Astrocyte (in vitro differentiated cells and primary cell): ENCODE results near the gene CLEC6A.

Experiments
- EZH2 ChIP-seq: IDR thresholded peaks from 2 replicates; pipeline ENCODE4 v1.6.1; 2012; ENCODE audit warnings: mild to moderate bottlenecking, low read length, inconsistent platforms; ENCODE audit not compliant: insufficient read depth
- TF ChIP-seq, protein P1 (sequence below): IDR thresholded peaks from 2 replicates; pipeline ENCODE4 v1.5.1; 2011; ENCODE audit warnings: low read depth, mild to moderate bottlenecking, inconsistent platforms, low read length, moderate library complexity; ENCODE audit not compliant: insufficient read depth

DNA sequence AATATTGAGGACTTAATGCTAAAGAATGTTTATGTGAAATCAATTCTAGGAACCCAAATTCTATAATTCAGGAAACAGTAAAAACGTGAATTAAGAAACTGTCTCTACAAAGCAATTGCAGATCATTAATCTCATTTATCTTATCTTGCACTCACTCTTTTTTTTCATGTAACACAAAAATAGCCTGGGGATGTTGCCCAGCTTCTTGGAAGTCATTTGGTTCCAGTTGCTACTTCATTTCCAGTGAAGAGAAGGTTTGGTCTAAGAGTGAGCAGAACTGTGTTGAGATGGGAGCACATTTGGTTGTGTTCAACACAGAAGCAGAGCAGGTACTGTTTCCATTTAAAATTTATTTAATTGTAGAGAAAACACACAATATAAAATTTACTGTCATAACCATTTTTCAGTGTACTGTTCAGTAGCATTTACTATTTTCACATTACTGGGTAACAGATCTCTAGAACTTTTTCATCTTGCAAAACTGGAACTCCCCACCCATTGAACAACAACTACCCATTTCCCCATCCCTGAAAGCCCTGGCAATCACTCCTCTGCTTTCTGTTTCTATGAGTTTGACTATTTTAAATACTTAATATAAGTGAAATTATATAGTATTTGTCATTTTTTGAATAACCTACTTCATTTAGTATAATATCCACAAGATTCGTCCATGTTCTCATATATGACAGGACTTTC lies 9.7 kb downstream of the CLEC6A start:
- TF ChIP-seq, protein P1, sequence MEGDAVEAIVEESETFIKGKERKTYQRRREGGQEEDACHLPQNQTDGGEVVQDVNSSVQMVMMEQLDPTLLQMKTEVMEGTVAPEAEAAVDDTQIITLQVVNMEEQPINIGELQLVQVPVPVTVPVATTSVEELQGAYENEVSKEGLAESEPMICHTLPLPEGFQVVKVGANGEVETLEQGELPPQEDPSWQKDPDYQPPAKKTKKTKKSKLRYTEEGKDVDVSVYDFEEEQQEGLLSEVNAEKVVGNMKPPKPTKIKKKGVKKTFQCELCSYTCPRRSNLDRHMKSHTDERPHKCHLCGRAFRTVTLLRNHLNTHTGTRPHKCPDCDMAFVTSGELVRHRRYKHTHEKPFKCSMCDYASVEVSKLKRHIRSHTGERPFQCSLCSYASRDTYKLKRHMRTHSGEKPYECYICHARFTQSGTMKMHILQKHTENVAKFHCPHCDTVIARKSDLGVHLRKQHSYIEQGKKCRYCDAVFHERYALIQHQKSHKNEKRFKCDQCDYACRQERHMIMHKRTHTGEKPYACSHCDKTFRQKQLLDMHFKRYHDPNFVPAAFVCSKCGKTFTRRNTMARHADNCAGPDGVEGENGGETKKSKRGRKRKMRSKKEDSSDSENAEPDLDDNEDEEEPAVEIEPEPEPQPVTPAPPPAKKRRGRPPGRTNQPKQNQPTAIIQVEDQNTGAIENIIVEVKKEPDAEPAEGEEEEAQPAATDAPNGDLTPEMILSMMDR = no peak
- no peak for TF ChIP-seq EZH2
